HepG2 (cell line): ENCODE results near the gene TSPAN32. TPM values are rescaled to one million over a fixed set of nuclear protein-coding genes. Genes with fewer than 3 reads are reported as not detected.

Experiments
- ATAC-seq: fragments of 200-7000 bp; cut with Tn5 transposase; 3 replicates; pipeline ENCODE4 v1.9.1; 2020; ENCODE audit warnings: mild to moderate bottlenecking, moderate library complexity
- BruUV-seq: library from RNA; stranded (reverse); fragments of 400-500 nt; replicated peaks from 2 replicates; lab custom pipeline; 2021; lab: Mats Ljungman, UMichigan
- CTCF ChIA-PET: fragments of 300-600 bp; formaldehyde crosslinking; extraction: SDS; loops from one replicate; lab custom pipeline; 2021; ENCODE audit warnings: low total read pairs, inconsistent platforms, low intra/inter-chr PET ratio; lab: Yijun Ruan, JAX
- POLR2A ChIA-PET: fragments of 350-600 bp; sonication (Branson Sonifier 250); formaldehyde crosslinking; loops from one replicate; lab custom pipeline; 2020; ENCODE audit warnings: antibody characterized with exemption, inconsistent platforms; lab: Yijun Ruan, JAX
- DNase-seq: peaks from one replicate; pipeline ENCODE4 v3.0.0-alpha.2; 2015; ENCODE audit warnings: low spot score
- FAIRE-seq: peaks from 3 replicates; lab custom pipeline; 2011; peaks lifted over from hg19 to GRCh38; lab: Jason Lieb, UNC
- H2AFZ ChIP-seq: one replicate; pipeline ENCODE4 v1.6.1; 2011; ENCODE audit warnings: low read length, inconsistent platforms
- H3K27ac ChIP-seq: fragments of 300-600 bp; 3 replicates; pipeline ENCODE4 v1.8.0; 2011; ENCODE audit warnings: mixed run types, mild to moderate bottlenecking, mixed read lengths, low read length, inconsistent platforms; ENCODE audit not compliant: insufficient read depth; ENCODE audit errors: extremely low read length
- H3K27me3 ChIP-seq, 2 experiments: fragments of 200-600 bp in 1 of 2; 2 replicates in 1 of 2; 3 replicates in 1 of 2; pipeline versions ENCODE4 v1.6.0 to v1.8.0; 2011; ENCODE audit warnings: low read length in 2 of 2, mild to moderate bottlenecking in 2 of 2, moderate library complexity in 2 of 2, inconsistent platforms in 1 of 2; ENCODE audit not compliant: insufficient read depth in 2 of 2, control insufficient read depth in 1 of 2
- H3K36me3 ChIP-seq, 2 experiments: fragments of 200-600 bp in 1 of 2; replicated peaks in 1 of 2; 2 replicates in 1 of 2; 3 replicates in 1 of 2; pipeline versions ENCODE4 v1.5.1 to v1.8.0; 2011; ENCODE audit warnings: low read length in 2 of 2, inconsistent platforms in 1 of 2; ENCODE audit not compliant: insufficient read depth in 2 of 2, control insufficient read depth in 1 of 2
- H3K4me1 ChIP-seq: 2 replicates; pipeline ENCODE4 v1.5.1; 2012; ENCODE audit warnings: low read length, inconsistent platforms; ENCODE audit not compliant: insufficient read depth
- H3K4me2 ChIP-seq: 2 replicates; pipeline ENCODE4 v1.6.0; 2011; ENCODE audit warnings: low read depth, low read length, inconsistent platforms
- H3K4me3 ChIP-seq, 3 experiments: fragments of 200-600 bp in 1 of 3; sonication (generic), shearing (Covaris generic) in 1 of 3; replicated peaks in 1 of 3; 2 replicates each; pipeline ENCODE4 v1.5.1; 2011 to 2016; ENCODE audit warnings: low read length in 3 of 3, inconsistent platforms in 2 of 3, low read depth in 2 of 3, mild to moderate bottlenecking in 2 of 3, control low read depth in 1 of 3, mixed read lengths in 1 of 3; ENCODE audit not compliant: insufficient read depth in 1 of 3
- H3K79me2 ChIP-seq: one replicate; pipeline ENCODE4 v1.6.1; 2011; ENCODE audit warnings: low read length, inconsistent platforms; ENCODE audit not compliant: insufficient read depth
- H3K9ac ChIP-seq: 2 replicates; pipeline ENCODE4 v1.6.0; 2011; ENCODE audit warnings: mild to moderate bottlenecking, low read depth, low read length, inconsistent platforms; ENCODE audit not compliant: insufficient read depth
- H3K9me3 ChIP-seq: 2 replicates; pipeline ENCODE4 v1.5.1; 2012; ENCODE audit warnings: mild to moderate bottlenecking, low read length
- H4K20me1 ChIP-seq: 2 replicates; pipeline ENCODE4 v1.6.0; 2011; ENCODE audit warnings: inconsistent platforms, mild to moderate bottlenecking, low read length, moderate library complexity; ENCODE audit not compliant: insufficient read depth
- CHCHD3 ChIP-seq: sonication (generic); formaldehyde crosslinking; IDR thresholded peaks from 2 replicates; pipeline ENCODE4 v1.8.0; 2022; ENCODE audit warnings: mild to moderate bottlenecking, missing genetic modification reagents, moderate library complexity
- CREB1 ChIP-seq, 2 experiments: fragments of 450-650 bp in 1 of 2; IDR thresholded peaks; 2 replicates each; pipeline ENCODE4 v1.6.1; 2016 to 2017; ENCODE audit warnings: control low read depth in 1 of 2, mild to moderate bottlenecking in 1 of 2, missing compliant biosample characterization in 1 of 2, missing genetic modification characterization in 1 of 2
- ETV5 ChIP-seq: IDR thresholded peaks from 2 replicates; pipeline ENCODE4 v1.6.1; 2018; ENCODE audit warnings: missing biosample characterization, missing genetic modification reagents, inconsistent platforms, borderline replicate concordance
- JUN ChIP-seq: sonication (generic); formaldehyde crosslinking; IDR thresholded peaks from 2 replicates; pipeline ENCODE4 v1.4.0; 2020; ENCODE audit warnings: mild to moderate bottlenecking, missing genetic modification reagents
- NFE2L1 ChIP-seq: sonication (generic); formaldehyde crosslinking; IDR thresholded peaks from 2 replicates; pipeline ENCODE4 v1.4.0; 2020; ENCODE audit warnings: missing genetic modification reagents, mild to moderate bottlenecking, borderline replicate concordance
- NFKBIZ ChIP-seq: IDR thresholded peaks from 2 replicates; pipeline ENCODE4 v1.6.1; 2018; ENCODE audit warnings: missing genetic modification reagents, missing compliant biosample characterization
- PITX1 ChIP-seq: sonication (generic); formaldehyde crosslinking; IDR thresholded peaks from 2 replicates; pipeline ENCODE4 v1.5.1; 2020; ENCODE audit warnings: mild to moderate bottlenecking, missing genetic modification reagents
- POGZ ChIP-seq: sonication (generic); formaldehyde crosslinking; IDR thresholded peaks from 2 replicates; pipeline ENCODE4 v1.4.0; 2020; ENCODE audit warnings: mild to moderate bottlenecking, missing genetic modification reagents
- SPEN ChIP-seq: sonication (generic); formaldehyde crosslinking; IDR thresholded peaks from 2 replicates; pipeline ENCODE4 v1.5.1; 2020; ENCODE audit warnings: low read depth, mild to moderate bottlenecking, missing genetic modification reagents
- TP53 ChIP-seq: sonication (generic); formaldehyde crosslinking; conservative IDR thresholded peaks from 2 replicates; pipeline ENCODE4 v1.4.0; 2020; ENCODE audit warnings: missing genetic modification reagents
- ZBTB43 ChIP-seq: sonication (generic); formaldehyde crosslinking; conservative IDR thresholded peaks from 2 replicates; pipeline ENCODE4 v1.4.0; 2020; ENCODE audit warnings: missing genetic modification reagents
- ZC3H4 ChIP-seq: sonication (generic); formaldehyde crosslinking; IDR thresholded peaks from 2 replicates; pipeline ENCODE4 v1.4.0; 2020; ENCODE audit warnings: missing genetic modification reagents, borderline replicate concordance
- ZFP1 ChIP-seq: IDR thresholded peaks from 2 replicates; pipeline ENCODE4 v1.6.1; 2016
- ZNF235 ChIP-seq: sonication (generic); formaldehyde crosslinking; IDR thresholded peaks from 2 replicates; pipeline ENCODE4 v1.8.1; 2023; ENCODE audit warnings: mild to moderate bottlenecking, missing genetic modification reagents, borderline replicate concordance
- ZNF484 ChIP-seq: sonication (generic); formaldehyde crosslinking; IDR thresholded peaks from 2 replicates; pipeline ENCODE4 v1.5.1; 2020; ENCODE audit warnings: mild to moderate bottlenecking, low read depth, missing genetic modification reagents, borderline replicate concordance
- ZNF879 ChIP-seq: sonication (generic); formaldehyde crosslinking; IDR thresholded peaks from 2 replicates; pipeline ENCODE4 v1.8.1; 2023; ENCODE audit warnings: missing genetic modification reagents
- WGBS: methylation state at CpG from one replicate; pipeline ENCODE4 v1.1.6; 2017; ENCODE audit warnings: low lambda C conversion rate; 5-methylcytosine and 5-hydroxymethylcytosine counted together
- in situ Hi-C: cut with HindIII; loops from 2 replicates; pipeline ENCODE4 v1.10.0; 2017; ENCODE audit warnings: low pct_unique_long_range_greater_than_20kb; ENCODE audit not compliant: extremely low pct_ligation_motif_present
- intact Hi-C: fragments of 100-400 bp; cut with micrococcal nuclease; formaldehyde crosslinking; loops from one replicate; pipeline ENCODE4 v1.10.0; 2022; ENCODE audit not compliant: unreplicated experiment
- polyA plus RNA-seq, 8 experiments: library from polyadenylated mRNA; depleted of rRNA in 3 of 8; stranded (reverse) in 7 of 8; unstranded in 1 of 8; fragments of >200 nt; fragmentation: Illumina TruSeq in 4 of 8; extraction: Trizol in 4 of 8; gene quantifications; 2 replicates each; pipeline versions ENCODE4 v1.2.1 to v1.2.3, GENCODE V29; 2011 to 2016; ENCODE audit warnings: low read depth in 4 of 8, missing spikeins in 1 of 8, mixed read lengths in 1 of 8; ENCODE audit not compliant: insufficient read depth in 1 of 8
- total RNA-seq, 5 experiments: library from RNA; depleted of rRNA; stranded (reverse); fragments of >200 nt; fragmentation: Illumina TruSeq; extraction: Trizol; gene quantifications; 2 replicates each; pipeline ENCODE4 v1.2.3, GENCODE V29; 2016; ENCODE audit warnings: low read depth in 1 of 5
- TF ChIP-seq, protein P1 (sequence below): fragments of 450-650 bp; IDR thresholded peaks from 2 replicates; pipeline ENCODE4 v1.6.1; 2017; ENCODE audit warnings: mild to moderate bottlenecking
- TF ChIP-seq, protein P2 (sequence below): sonication (generic); formaldehyde crosslinking; IDR thresholded peaks from 2 replicates; pipeline ENCODE4 v1.5.0; 2020; ENCODE audit warnings: missing genetic modification reagents, mild to moderate bottlenecking, borderline replicate concordance

Gene TSPAN32
- total and polyA plus RNA-seq, 2 of the 13 experiments (the other 11 are each of a cell fraction or from before 2014, with no cell fraction given): 0.09 to 0.70 TPM

GRCh38 chr11:2346014-2346413 is 44.2 kb downstream of the TSPAN32 start:
- Histone ChIP-seq H3K36me3 (no peaks in the 10 kb centered on the region), H3K27me3 (peaks cover 0 to 19% of the 10 kb centered on the region in 2 experiments), H4K20me1 (no peaks in the 10 kb centered on the region), H2AFZ (no peak overlapping the region), H3K4me1 (no peaks in the 10 kb centered on the region), H3K9me3 (no peaks in the 10 kb centered on the region), H3K4me2 (no peak overlapping the region), H3K9ac (no peak overlapping the region), H3K27ac (no peak overlapping the region), H3K79me2 (no peaks in the 10 kb centered on the region), H3K4me3 (no peak overlapping the region)
- ATAC-seq: no peak
- CTCF ChIA-PET: no interaction called here
- no peak for TF ChIP-seq TP53 (CRISPR knock-in tag)
- TF ChIP-seq NFE2L1 (CRISPR knock-in tag): no peak
- no peak for TF ChIP-seq ZBTB43 (CRISPR knock-in tag)
- TF ChIP-seq ZFP1 (CRISPR knock-in tag): no peak
- no peak for TF ChIP-seq ZC3H4
- TF ChIP-seq, protein P1, sequence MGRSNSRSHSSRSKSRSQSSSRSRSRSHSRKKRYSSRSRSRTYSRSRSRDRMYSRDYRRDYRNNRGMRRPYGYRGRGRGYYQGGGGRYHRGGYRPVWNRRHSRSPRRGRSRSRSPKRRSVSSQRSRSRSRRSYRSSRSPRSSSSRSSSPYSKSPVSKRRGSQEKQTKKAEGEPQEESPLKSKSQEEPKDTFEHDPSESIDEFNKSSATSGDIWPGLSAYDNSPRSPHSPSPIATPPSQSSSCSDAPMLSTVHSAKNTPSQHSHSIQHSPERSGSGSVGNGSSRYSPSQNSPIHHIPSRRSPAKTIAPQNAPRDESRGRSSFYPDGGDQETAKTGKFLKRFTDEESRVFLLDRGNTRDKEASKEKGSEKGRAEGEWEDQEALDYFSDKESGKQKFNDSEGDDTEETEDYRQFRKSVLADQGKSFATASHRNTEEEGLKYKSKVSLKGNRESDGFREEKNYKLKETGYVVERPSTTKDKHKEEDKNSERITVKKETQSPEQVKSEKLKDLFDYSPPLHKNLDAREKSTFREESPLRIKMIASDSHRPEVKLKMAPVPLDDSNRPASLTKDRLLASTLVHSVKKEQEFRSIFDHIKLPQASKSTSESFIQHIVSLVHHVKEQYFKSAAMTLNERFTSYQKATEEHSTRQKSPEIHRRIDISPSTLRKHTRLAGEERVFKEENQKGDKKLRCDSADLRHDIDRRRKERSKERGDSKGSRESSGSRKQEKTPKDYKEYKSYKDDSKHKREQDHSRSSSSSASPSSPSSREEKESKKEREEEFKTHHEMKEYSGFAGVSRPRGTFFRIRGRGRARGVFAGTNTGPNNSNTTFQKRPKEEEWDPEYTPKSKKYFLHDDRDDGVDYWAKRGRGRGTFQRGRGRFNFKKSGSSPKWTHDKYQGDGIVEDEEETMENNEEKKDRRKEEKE: no peak
- TF ChIP-seq, protein P2, sequence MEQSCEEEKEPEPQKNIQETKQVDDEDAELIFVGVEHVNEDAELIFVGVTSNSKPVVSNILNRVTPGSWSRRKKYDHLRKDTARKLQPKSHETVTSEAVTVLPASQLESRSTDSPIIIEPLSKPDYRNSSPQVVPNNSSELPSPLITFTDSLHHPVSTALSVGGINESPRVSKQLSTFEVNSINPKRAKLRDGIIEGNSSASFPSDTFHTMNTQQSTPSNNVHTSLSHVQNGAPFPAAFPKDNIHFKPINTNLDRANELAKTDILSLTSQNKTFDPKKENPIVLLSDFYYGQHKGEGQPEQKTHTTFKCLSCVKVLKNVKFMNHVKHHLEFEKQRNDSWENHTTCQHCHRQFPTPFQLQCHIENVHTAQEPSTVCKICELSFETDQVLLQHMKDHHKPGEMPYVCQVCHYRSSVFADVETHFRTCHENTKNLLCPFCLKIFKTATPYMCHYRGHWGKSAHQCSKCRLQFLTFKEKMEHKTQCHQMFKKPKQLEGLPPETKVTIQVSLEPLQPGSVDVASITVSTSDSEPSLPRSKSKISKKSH (CRISPR knock-in tag): no peak
- TF ChIP-seq ETV5: no peak
- no peak for TF ChIP-seq SPEN (CRISPR knock-in tag)
- TF ChIP-seq POGZ (CRISPR knock-in tag): no peak
- no peak for TF ChIP-seq ZNF484 (CRISPR knock-in tag)
- TF ChIP-seq PITX1 (CRISPR knock-in tag): no peak
- no peak for TF ChIP-seq ZNF235
- TF ChIP-seq NFKBIZ (CRISPR knock-in tag): no peak
- TF ChIP-seq CREB1 (IDR thresholded peaks at IDR 0.05): no peak
- no peak for TF ChIP-seq CREB1 (CRISPR knock-in tag; IDR thresholded peaks at IDR 0.05)
- TF ChIP-seq ZNF879 (CRISPR knock-in tag): no peak
- no peak for TF ChIP-seq JUN (CRISPR knock-in tag)
- no peak for TF ChIP-seq CHCHD3
- FAIRE-seq: no peak
- no TSS peak for BruUV-seq
- intact Hi-C loops (no loop called here), in situ Hi-C loops (no loop called here)
- no peak for DNase-seq
- POLR2A ChIA-PET: no interaction called here
- WGBS: no CpG with 5 or more reads among the region's 4 CpGs
